ENCODE data around the gene ABCC4.

Gene ABCC4

GRCh38 chr13:95260031-95260525, 41.2 kb downstream of the ABCC4 start:
- no peak for FAIRE-seq
- DNase-seq (ENCODE audit: low spot score) = no peak

GRCh38 chr13:95258619-95259194, 42.5 kb downstream of the ABCC4 start:
- DNase-seq (ENCODE audit: low spot score) (no peak), FAIRE-seq (no peak)

GRCh38 chr13:95258098-95258497, 43.2 kb downstream of the ABCC4 start:
- FAIRE-seq = no peak
- DNase-seq (ENCODE audit: low spot score) = no peak

- peak; percentile 70 for DNase-seq (ENCODE audit: low spot score)
- no peak for FAIRE-seq
Measured at GRCh38 chr13:95256091-95256490, 45.2 kb downstream of the ABCC4 start.

DNA sequence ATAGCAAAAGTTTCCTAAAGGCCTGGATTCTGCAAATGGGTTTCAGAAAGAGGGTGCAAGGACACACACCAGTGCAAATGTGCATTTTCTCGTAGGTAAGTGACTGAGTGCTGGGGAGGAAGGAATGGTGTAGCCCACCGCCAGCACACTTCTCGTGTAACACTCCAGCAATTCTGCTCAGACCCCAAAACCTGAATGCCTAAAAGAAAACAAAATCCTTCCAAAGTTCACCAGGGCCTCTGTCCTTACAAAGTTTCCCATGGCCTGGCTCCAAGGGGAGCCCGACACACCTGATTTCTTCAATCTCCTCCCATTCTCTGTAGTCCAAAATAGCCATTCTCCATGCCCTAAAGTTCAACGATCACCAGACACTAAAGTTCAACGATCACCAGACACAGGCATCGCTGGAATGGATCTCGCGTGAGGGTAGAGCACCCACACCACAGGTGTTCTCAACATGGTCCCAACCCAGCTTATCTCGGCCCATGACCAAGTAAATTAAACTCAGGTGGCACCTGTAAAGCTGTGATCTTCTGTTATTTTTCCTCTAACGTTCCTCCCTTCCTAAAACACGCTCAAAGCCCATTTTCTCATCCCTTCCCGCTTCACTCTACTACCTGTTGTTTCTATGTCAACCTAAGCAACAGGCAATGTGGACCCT, 46.0 kb downstream of the ABCC4 start:
- FAIRE-seq = no peak
- DNase-seq (ENCODE audit: low spot score) = no peak

GRCh38 chr13:95254339-95254738, 46.9 kb downstream of the ABCC4 start:
- FAIRE-seq = no peak
- DNase-seq (ENCODE audit: low spot score) = peak; percentile 18

GRCh38 chr13:95253033-95253432, 48.2 kb downstream of the ABCC4 start:
- FAIRE-seq = no peak

DNA sequence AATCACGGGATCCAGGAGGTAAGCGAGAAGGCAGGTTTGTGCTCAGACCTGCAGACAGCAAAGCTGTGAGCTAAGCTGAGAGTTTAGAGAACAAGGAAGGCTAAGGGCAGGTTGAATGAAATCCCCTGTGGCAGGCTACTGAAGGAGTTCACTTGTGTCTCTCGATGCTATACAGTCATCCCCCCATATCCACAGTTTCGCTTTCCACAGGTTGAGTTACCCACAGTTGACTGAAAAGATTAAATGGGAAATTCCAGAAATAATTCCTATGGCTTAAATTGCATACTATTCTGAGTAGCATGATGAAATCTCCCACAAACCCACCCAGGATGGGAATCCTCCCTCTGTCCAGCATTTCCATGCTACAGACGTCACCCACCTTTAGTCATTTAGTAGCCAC, 49.6 kb downstream of the ABCC4 start:
- FAIRE-seq (no peak), DNase-seq (ENCODE audit: low spot score) (no peak)

More at GRCh38 chr13:95253033-95253432, 48.2 kb downstream of the ABCC4 start:
- DNase-seq (ENCODE audit: low spot score) = no peak

GRCh38 chr13:95250961-95251360, 50.3 kb downstream of the ABCC4 start:
- FAIRE-seq (no peak), DNase-seq (ENCODE audit: low spot score) (no peak)

DNA sequence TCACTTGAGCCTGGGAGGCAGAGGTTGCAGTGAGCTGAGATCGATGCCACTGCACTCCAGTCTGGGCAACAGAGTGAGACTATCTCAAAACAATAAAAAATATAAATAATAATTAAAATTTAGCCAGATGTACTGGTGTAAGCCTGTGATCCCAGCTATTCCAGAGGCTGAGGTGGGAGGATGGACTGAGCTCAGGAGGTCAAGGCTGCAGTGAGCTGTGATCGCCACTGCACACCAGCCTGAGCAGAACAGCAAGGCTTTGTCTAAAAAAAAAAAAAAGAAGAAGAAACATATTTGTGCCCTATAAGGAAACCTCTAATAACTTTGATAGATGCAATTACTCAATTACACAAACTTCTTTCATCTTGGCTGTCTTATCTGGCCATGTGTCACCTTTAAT, 52.3 kb downstream of the ABCC4 start:
- DNase-seq (ENCODE audit: low spot score) (no peak), FAIRE-seq (no peak)

- FAIRE-seq (no peak), DNase-seq (ENCODE audit: low spot score) (no peak)
Measured at GRCh38 chr13:95247852-95248251, 53.4 kb downstream of the ABCC4 start.

DNA sequence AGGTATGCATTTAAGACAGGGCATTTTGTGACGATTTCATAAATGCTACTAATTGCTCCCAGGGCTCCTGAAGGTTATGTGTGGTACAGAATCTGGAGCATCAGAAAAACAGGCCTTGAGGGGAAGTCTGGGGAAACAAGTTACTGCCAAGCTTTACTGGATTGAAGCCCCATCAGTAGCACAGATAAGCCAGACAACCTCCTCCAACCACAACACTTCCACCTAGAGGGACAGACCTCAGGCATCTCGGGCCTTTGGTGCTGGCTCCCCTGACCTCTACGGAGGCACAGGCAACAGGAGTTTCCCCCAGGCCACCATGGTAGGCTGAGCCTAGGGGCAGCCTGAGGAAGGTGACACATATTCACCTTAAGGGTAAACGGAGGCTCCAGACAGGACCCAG, 54.1 kb downstream of the ABCC4 start:
- FAIRE-seq = no peak
- no peak for DNase-seq (ENCODE audit: low spot score)

- FAIRE-seq (no peak), DNase-seq (ENCODE audit: low spot score) (peak; percentile 17)
Measured at GRCh38 chr13:95246292-95247082, 54.8 kb downstream of the ABCC4 start.

GRCh38 chr13:95245071-95245470, 56.2 kb downstream of the ABCC4 start:
- FAIRE-seq (no peak), DNase-seq (ENCODE audit: low spot score) (no peak)

DNA sequence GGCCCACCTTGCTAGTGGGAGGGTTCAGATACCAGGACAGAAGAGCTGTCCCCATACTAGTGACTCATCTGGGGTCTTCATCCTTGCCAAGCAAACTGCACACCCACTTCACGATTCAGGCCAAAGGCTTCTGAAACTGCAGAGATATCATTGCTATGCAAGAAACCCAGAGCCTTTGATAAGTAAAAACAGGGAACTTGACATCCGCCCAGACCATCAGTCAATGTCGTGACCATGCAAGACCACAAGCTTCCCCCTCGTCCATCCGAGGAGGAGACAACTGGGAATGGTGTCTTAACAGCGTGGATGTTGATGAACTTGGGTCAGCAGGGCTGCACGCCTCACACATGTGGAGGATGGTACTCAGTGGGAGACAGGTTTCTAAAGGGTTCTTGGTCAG, 58.0 kb downstream of the ABCC4 start:
- DNase-seq (ENCODE audit: low spot score) = no peak
- FAIRE-seq = no peak

DNA sequence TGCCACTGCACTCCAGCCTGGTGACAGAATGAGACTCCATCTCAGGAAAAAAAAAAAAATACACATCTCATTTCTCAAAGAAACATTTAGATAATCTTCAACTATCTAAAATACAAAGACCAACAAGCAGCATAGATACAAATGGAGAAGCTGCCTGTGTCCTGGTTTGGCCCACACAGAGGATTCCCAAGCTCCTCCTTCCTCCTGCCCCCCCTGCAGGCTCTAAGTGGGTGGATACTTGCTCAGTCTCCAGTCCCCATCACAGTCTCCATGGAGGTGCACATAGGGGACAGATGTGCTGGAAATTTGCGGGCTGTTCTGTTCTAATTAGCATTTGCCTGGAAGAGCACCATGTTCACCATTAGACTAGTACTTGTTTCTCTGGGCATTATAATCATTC, 59.9 kb downstream of the ABCC4 start:
- no peak for FAIRE-seq
- DNase-seq (ENCODE audit: low spot score) = no peak

- DNase-seq (ENCODE audit: low spot score) = no peak
Measured at GRCh38 chr13:95239283-95239682, 62.0 kb downstream of the ABCC4 start.

DNA sequence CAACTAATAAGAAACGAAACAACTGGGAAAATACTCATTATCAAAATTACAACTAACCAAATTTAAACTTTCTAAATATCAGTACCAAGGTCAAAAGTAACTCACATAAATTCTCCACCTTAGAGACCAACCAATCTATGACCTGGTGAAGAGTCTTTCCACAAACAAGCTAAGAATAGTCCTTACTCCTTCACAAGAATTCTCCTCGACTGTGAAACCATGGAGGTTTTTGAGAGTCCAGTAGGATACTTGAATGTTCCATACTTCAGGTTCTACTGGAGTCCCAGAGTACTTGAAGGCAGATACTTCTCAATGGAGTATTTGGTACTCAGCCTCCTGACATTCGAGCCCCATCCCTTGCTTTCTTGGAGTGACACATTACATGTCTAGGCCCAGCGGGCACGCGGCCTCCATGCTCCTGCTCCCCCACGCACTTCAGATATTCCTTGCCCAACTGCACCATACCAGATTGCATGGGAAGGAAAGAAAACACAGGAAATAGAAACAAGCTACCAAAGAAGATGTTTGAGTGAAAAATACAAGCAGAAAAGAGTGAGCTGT, 63.9 kb downstream of the ABCC4 start:
- DNase-seq (ENCODE audit: low spot score) (no peak), FAIRE-seq (no peak)

More at GRCh38 chr13:95239283-95239682, 62.0 kb downstream of the ABCC4 start:
- FAIRE-seq = no peak

GRCh38 chr13:95236774-95237173, 64.5 kb downstream of the ABCC4 start:
- FAIRE-seq = no peak
- no peak for DNase-seq (ENCODE audit: low spot score)

- DNase-seq (ENCODE audit: low spot score) (no peak), FAIRE-seq (no peak)
Measured at GRCh38 chr13:95235974-95236373, 65.3 kb downstream of the ABCC4 start.

GRCh38 chr13:95235199-95235756, 66.0 kb downstream of the ABCC4 start:
- no peak for FAIRE-seq
- no peak for DNase-seq (ENCODE audit: low spot score)

- DNase-seq (ENCODE audit: low spot score) (no peak), FAIRE-seq (no peak)
Measured at GRCh38 chr13:95234242-95234641, 67.0 kb downstream of the ABCC4 start.

Data from urothelium cell line (cell line).